NCI-H2081 treated with DMSO at 0.1 percent for 48 hours (cell line): ENCODE results near the gene HEPN1.

Experiments used
- DNase-seq: peaks from one replicate; lab custom pipeline; 2025; lab: John Stamatoyannopoulos, UW

The HEPN1 gene

GRCh38 chr11:124884869-124885479, 34.1 kb upstream of the HEPN1 start:
- no peak for DNase-seq

- no peak for DNase-seq
Measured at GRCh38 chr11:124886476-124886875, 32.6 kb upstream of the HEPN1 start.

GRCh38 chr11:124886978-124887666, 31.9 kb upstream of the HEPN1 start:
- no peak for DNase-seq

GRCh38 chr11:124887667-124888013, 31.4 kb upstream of the HEPN1 start:
- no peak for DNase-seq

- DNase-seq: no peak
Measured at GRCh38 chr11:124889191-124890091, 29.6 kb upstream of the HEPN1 start.

- DNase-seq: no peak
Measured at GRCh38 chr11:124890151-124890550, 28.9 kb upstream of the HEPN1 start.

GRCh38 chr11:124890683-124891372, 28.2 kb upstream of the HEPN1 start:
- DNase-seq: no peak

GRCh38 chr11:124891373-124891861, 27.6 kb upstream of the HEPN1 start:
- DNase-seq: no peak

GRCh38 chr11:124892146-124892545, 26.9 kb upstream of the HEPN1 start:
- DNase-seq: no peak

- no peak for DNase-seq
Measured at GRCh38 chr11:124892750-124893454, 26.1 kb upstream of the HEPN1 start.

- no peak for DNase-seq
Measured at GRCh38 chr11:124893781-124894401, 25.2 kb upstream of the HEPN1 start.

- no peak for DNase-seq
Measured at GRCh38 chr11:124894606-124895430, 24.2 kb upstream of the HEPN1 start.

- no peak for DNase-seq
Measured at GRCh38 chr11:124895471-124895971, 23.5 kb upstream of the HEPN1 start.

GRCh38 chr11:124896071-124896750, 22.8 kb upstream of the HEPN1 start:
- no peak for DNase-seq

- no peak for DNase-seq
Measured at GRCh38 chr11:124896821-124897391, 22.1 kb upstream of the HEPN1 start.

- no peak for DNase-seq
Measured at GRCh38 chr11:124897674-124898262, 21.3 kb upstream of the HEPN1 start, which contains the start of gene ROBO4. TSS of gene ROBO4 (minus strand) at chr11:124897865. CDS start at chr11:124897795, 70 bp downstream.

GRCh38 chr11:124898263-124898680, 20.8 kb upstream of the HEPN1 start:
- no peak for DNase-seq

GRCh38 chr11:124898711-124899110, 20.3 kb upstream of the HEPN1 start:
- DNase-seq: no peak
